Measurements from ENCODE around the gene WFS1. TPM values are rescaled to one million over a fixed set of nuclear protein-coding genes. Genes with fewer than 3 reads are reported as not detected.

Gene WFS1
- total and polyA plus RNA-seq, 2 of the 8 experiments (the other 6 are each of a cell fraction or from before 2014, with no cell fraction given): 29.1 to 43.1 TPM

DNA sequence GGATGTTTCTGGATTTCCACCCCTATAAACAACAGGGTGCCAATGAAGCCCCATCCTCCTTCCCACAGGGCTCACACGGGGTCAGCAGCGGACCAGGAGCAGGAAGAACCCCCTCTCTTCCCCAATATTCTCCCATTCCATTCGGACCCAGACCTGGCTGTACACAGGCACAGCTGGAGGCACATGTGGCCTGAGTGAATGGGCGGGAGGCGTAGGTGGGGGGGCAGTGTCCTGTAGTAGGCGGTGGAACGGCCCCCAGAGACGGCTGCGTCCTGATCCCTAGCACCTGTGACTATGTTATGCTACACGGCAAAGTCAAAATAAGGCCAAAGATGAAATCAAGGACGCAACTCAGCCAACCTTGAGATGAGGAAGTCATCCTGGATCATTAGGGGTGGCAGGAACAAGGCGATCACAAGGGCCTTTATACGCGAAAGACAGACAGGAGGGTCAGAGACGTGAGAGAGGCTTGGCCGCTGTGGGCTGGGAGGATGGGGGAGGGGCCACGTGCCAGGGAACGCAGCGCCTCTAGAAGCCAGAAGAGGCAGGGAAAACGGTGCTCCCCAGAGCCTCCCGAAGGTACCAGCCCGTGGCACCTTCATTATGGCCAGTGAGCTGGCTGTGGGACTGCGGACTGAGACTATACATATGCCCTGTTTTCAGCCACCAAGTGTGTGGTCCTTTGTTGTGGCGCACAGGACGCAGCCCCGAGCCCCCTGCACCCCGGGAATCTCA, 75.6 kb downstream of the WFS1 start:
- Histone ChIP-seq H3K4ac (replicated peaks; ENCODE audit: insufficient read length, low read depth, low read length) (no peak overlapping the region), H2BK120ac (replicated peaks; ENCODE audit: low read depth, low read length) (no peak overlapping the region), H3K14ac (ENCODE audit: insufficient read length) (no peak overlapping the region), H2BK15ac (ENCODE audit: low read length) (no peak overlapping the region), H2BK20ac (ENCODE audit: low read length) (no peak overlapping the region), H3K4me2 (ENCODE audit: insufficient read depth in 1 of 2, low read depth in 2 of 2, low read length in 2 of 2) (no peak overlapping the region), H2BK12ac (ENCODE audit: low read depth, low read length) (no peak overlapping the region), H3K79me1 (ENCODE audit: low read depth, low read length) (no peaks in the 10 kb centered on the region), H4K5ac (ENCODE audit: insufficient read length, low read depth, low read length) (no peak overlapping the region), H3K36me3 (ENCODE audit: control insufficient read depth in 2 of 4, insufficient read depth in 4 of 4, low read length in 3 of 4) (no peaks in the 10 kb centered on the region), H3K9me3 (ENCODE audit: insufficient read depth in 2 of 2, low read depth in 1 of 2, low read length in 1 of 2) (no peaks in the 10 kb centered on the region), H2AK5ac (ENCODE audit: low read depth, low read length) (0 out of 2 replicates have a peak overlapping the region, but pooled peaks have one; percentile 2), H3K27me3 (replicated peaks in 1 of 4; ENCODE audit: control insufficient read depth in 3 of 4, extremely low read depth in 1 of 4, insufficient read depth in 3 of 4, low read length in 3 of 4) (no peaks in the 10 kb centered on the region), H2BK5ac (ENCODE audit: low read depth, low read length) (no peak overlapping the region), H3K18ac (ENCODE audit: extremely low read depth, low read length) (no peak overlapping the region), H4K20me1 (replicated peaks in 1 of 2; ENCODE audit: control insufficient read depth in 1 of 2, insufficient read depth in 2 of 2, low read length in 2 of 2) (no peaks in the 10 kb centered on the region), H3K27ac (ENCODE audit: low read depth, low read length) (no peak overlapping the region), H3K4me3 (ENCODE audit: extremely low read depth in 1 of 4, insufficient read depth in 2 of 4, low read depth in 3 of 4, low read length in 4 of 4) (no peak overlapping the region), H4K8ac (ENCODE audit: extremely low read depth, insufficient read depth, low read length) (no peak overlapping the region), H3K79me2 (ENCODE audit: control insufficient read depth in 1 of 2, insufficient read depth in 2 of 2, low read length in 2 of 2) (no peaks in the 10 kb centered on the region), H3K9ac (replicated peaks in 1 of 4; ENCODE audit: extremely low read depth in 1 of 4, low read depth in 3 of 4, low read length in 3 of 4) (no peak overlapping the region), H3K56ac (replicated peaks; ENCODE audit: insufficient read length, low read depth, low read length) (no peak overlapping the region), H3K4me1 (replicated peaks in 1 of 4; ENCODE audit: control insufficient read depth in 3 of 4, insufficient read depth in 4 of 4, low read length in 3 of 4) (peaks cover 0 to 7% (median 3%) of the 10 kb centered on the region in 4 experiments; a peak in 2 of 7 replicates), H4K91ac (replicated peaks; ENCODE audit: insufficient read length, low read length) (no peak overlapping the region), H3K23me2 (ENCODE audit: low read depth, low read length) (no peaks in the 10 kb centered on the region), H3K23ac (ENCODE audit: insufficient read length) (no peak overlapping the region), H2AFZ (ENCODE audit: low read length) (no peak overlapping the region)
- no peak for DNase-seq (ENCODE audit: low read depth in 1 of 2, low spot score in 2 of 2)
- FAIRE-seq: no peak
- POLR2A ChIA-PET (ENCODE audit: partially characterized antibody): no interaction called here
- WGBS, 2 experiments (ENCODE audit: extremely low coverage in 1 of 2, insufficient coverage in 1 of 2, insufficient read length in 1 of 2, insufficient replicate concordance in 2 of 2, low coverage in 1 of 2, low lambda C conversion rate in 2 of 2, missing lambda C conversion rate in 1 of 2): 79% methylated on average over 27 of the region's 27 CpGs; no CpG with 5 or more reads in 1 of the 2 experiments
- CTCF ChIA-PET (ENCODE audit: partially characterized antibody): interaction anchor here (0.6 to 12.2 kb wide), 7 partner anchors 16 to 198 kb away, joined by 3 to 175 read pairs (median 4); no protein-coding TSS in a partner anchor
- no peak for TF ChIP-seq TCF12 (IDR thresholded peaks at IDR 0.05; ENCODE audit: low read depth, low read length)
- no peak for TF ChIP-seq POLR2A (IDR thresholded peaks at IDR 0.05; ENCODE audit: control extremely low read depth in 1 of 2, low read depth in 2 of 2, low read length in 2 of 2)
- TF ChIP-seq CHD2 (IDR thresholded peaks at IDR 0.05; ENCODE audit: low read length): no peak
- TF ChIP-seq POLR2AphosphoS5 (IDR thresholded peaks at IDR 0.05; ENCODE audit: low read depth, low read length): no peak
- no peak for TF ChIP-seq RAD21 (IDR thresholded peaks at IDR 0.05 in 1 of 2, conservative IDR thresholded peaks at IDR 0.05 in 1 of 2; ENCODE audit: low read depth in 2 of 2, low read length in 2 of 2)
- no peak for TF ChIP-seq TAF1 (IDR thresholded peaks at IDR 0.05; ENCODE audit: low read depth, low read length)
- TF ChIP-seq NRF1 (IDR thresholded peaks at IDR 0.05; ENCODE audit: low read depth, low read length): no peak
- no peak for TF ChIP-seq BACH1 (IDR thresholded peaks at IDR 0.05; ENCODE audit: low read length)
- no peak for TF ChIP-seq CREB1 (IDR thresholded peaks at IDR 0.05)
- no peak for TF ChIP-seq SIX5 (IDR thresholded peaks at IDR 0.05; ENCODE audit: low read depth, low read length)
- TF ChIP-seq, protein P1, sequence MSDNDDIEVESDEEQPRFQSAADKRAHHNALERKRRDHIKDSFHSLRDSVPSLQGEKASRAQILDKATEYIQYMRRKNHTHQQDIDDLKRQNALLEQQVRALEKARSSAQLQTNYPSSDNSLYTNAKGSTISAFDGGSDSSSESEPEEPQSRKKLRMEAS (IDR thresholded peaks at IDR 0.05): no peak
- no peak for TF ChIP-seq NANOG (IDR thresholded peaks at IDR 0.05; ENCODE audit: insufficient read depth, low read depth, low read length, poor library complexity, severe bottlenecking)
- no peak for TF ChIP-seq SP4 (IDR thresholded peaks at IDR 0.05; ENCODE audit: low read length)
- no peak for TF ChIP-seq SIN3A (conservative IDR thresholded peaks at IDR 0.05 in 1 of 2, IDR thresholded peaks at IDR 0.05 in 1 of 2; ENCODE audit: low read depth in 1 of 2, low read length in 2 of 2)
